HFF-Myc (cell line): Measurements from ENCODE around the gene AMIGO1.
A peak's percentile ranks its signal among the peaks of the same experiment; 100 is the strongest.

ENCODE experiments used
- DNase-seq: peaks from one replicate; pipeline ENCODE4 v3.0.0-alpha.2; 2011; ENCODE audit warnings: low read depth; ENCODE audit errors: extremely low read depth
- H3K4me3 ChIP-seq: replicated peaks from 2 replicates; pipeline ENCODE4 v1.5.1; 2011; ENCODE audit warnings: low read depth, mild to moderate bottlenecking, control low read depth, low read length
- TF ChIP-seq, protein P1 (sequence below): IDR thresholded peaks from 2 replicates; pipeline ENCODE4 v1.5.1; 2012; ENCODE audit warnings: mild to moderate bottlenecking, low read depth, low read length, control low read depth; ENCODE audit errors: missing control alignments

Gene AMIGO1

DNA sequence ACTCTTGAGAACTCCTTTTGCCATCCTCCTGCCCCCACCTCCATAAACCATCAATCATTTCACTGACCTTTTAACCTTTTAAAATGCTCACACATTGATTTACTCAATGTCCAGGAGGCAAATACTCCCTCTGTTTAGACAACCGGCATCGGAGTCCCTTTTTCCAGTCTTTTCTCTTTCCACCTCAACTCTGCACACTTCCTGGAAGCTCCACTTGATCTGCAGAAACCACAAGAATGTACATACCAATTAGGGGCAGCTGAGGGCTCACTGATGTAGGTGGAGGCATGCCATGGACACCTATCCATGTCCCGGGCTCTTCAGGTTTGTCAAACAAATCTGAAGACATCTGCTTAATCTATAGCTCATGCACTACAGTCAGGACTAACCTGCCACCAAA, 5.3 kb upstream of the AMIGO1 start:
- no peak for DNase-seq
- TF ChIP-seq, protein P1, sequence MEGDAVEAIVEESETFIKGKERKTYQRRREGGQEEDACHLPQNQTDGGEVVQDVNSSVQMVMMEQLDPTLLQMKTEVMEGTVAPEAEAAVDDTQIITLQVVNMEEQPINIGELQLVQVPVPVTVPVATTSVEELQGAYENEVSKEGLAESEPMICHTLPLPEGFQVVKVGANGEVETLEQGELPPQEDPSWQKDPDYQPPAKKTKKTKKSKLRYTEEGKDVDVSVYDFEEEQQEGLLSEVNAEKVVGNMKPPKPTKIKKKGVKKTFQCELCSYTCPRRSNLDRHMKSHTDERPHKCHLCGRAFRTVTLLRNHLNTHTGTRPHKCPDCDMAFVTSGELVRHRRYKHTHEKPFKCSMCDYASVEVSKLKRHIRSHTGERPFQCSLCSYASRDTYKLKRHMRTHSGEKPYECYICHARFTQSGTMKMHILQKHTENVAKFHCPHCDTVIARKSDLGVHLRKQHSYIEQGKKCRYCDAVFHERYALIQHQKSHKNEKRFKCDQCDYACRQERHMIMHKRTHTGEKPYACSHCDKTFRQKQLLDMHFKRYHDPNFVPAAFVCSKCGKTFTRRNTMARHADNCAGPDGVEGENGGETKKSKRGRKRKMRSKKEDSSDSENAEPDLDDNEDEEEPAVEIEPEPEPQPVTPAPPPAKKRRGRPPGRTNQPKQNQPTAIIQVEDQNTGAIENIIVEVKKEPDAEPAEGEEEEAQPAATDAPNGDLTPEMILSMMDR: no peak
- no peak overlapping the region for H3K4me3 ChIP-seq

DNA sequence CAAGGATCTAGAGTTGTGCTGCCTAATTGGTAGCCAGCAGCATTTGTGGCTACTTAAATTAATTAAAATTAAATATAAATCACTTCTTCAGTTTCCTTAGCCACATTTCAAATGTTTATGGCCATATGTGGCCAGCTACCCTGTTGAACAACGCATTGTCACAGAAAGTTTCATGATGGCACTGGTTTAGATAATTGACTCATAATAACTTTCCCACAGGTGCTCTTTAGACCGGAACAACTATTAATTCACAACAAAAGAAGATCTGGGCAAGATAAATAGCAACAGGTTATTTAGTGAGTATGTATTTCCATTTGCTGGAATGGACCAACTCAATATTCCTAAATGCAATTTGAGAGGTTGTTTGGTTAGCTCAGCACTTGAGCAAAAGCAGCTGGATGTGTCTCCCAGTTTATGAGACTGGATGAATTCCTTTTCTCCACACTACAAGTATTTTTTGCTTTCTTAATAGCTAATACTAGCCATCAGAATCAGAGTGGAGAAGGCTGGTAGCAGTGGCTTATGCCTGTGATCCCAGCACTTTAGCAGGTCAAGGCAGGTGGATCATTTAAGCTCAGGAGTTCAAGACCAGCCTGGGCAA, 3.7 kb upstream of the AMIGO1 start:
- no peak overlapping the region for H3K4me3 ChIP-seq
- TF ChIP-seq, protein P1: no peak
- DNase-seq: no peak

DNA sequence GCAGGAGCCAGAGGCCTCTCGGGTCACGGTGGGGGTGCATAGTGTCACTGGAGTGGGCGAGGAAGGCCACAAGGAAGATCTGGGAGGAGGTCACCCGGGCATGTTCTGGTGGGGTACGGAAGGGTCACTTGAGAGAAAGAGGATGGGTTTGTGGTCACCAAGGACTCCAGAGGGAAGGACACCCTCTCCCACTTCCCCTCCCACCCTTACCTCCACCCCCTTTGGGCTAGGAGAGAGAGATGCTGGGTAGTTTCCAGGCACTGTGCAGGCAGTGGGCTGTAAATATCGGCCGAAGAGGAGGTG, 703 bp downstream of the AMIGO1 start:
- peak overlapping the region; percentile 46 for H3K4me3 ChIP-seq
- TF ChIP-seq, protein P1: no peak
- DNase-seq: no peak

GRCh38 chr1:109508001-109508872, 1.3 kb downstream of the AMIGO1 start:
- no peak overlapping the region for H3K4me3 ChIP-seq
- DNase-seq: no peak
- TF ChIP-seq, protein P1: no peak

GRCh38 chr1:109504974-109505373, 4.6 kb downstream of the AMIGO1 start:
- TF ChIP-seq, protein P1: no peak
- no peak for DNase-seq
- no peak overlapping the region for H3K4me3 ChIP-seq

DNA sequence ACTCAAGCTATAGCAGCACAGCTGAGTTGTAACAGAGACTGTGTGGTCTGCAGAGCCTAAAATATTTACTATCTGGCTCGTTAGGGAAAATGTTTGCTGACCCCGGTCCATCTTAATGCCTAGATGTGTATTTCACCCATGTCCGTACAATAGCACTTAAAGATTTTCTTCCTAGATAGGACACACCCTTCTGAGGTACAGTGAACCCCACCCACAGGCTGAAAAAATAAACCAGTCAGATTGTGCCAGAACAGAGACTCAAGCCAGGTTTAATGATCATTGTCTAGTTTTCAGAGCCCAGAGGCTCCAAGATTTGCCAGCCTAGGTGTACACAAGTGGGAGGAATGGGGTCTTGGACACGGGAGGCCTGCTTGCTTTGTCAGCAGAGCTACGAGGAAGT, 5.6 kb downstream of the AMIGO1 start:
- no peak overlapping the region for H3K4me3 ChIP-seq
- TF ChIP-seq, protein P1: no peak
- no peak for DNase-seq
